Right cardiac atrium (tissue), 5 donors: ENCODE measurements around the gene C3orf62. TPM values are rescaled to one million over a fixed set of nuclear protein-coding genes. Genes with fewer than 3 reads are reported as not detected.

Source experiments
- ATAC-seq, 2 donors: fragments of 200-7000 bp; cut with Tn5 transposase; one replicate each; pipeline versions ENCODE4 v1.8.0 to v1.9.1; 2020; ENCODE audit warnings: moderate library complexity in 2 of 2, mild to moderate bottlenecking in 1 of 2
- DNase-seq, 3 donors: peaks; one replicate each; pipeline ENCODE4 v3.0.0-alpha.2; 2020
- H3K27ac ChIP-seq: one replicate; pipeline ENCODE4 v1.5.1; 2013; ENCODE audit warnings: mild to moderate bottlenecking, low read length, control low read depth, moderate library complexity
- H3K27me3 ChIP-seq: one replicate; pipeline ENCODE4 v1.6.1; 2013; ENCODE audit not compliant: control insufficient read depth, insufficient read depth
- H3K4me1 ChIP-seq: one replicate; pipeline ENCODE4 v1.6.1; 2013; ENCODE audit warnings: low read length; ENCODE audit not compliant: control insufficient read depth, insufficient read depth
- H3K4me3 ChIP-seq: one replicate; pipeline ENCODE4 v1.5.1; 2013; ENCODE audit warnings: low read length, control low read depth
- H3K9me3 ChIP-seq: one replicate; pipeline ENCODE4 v1.6.1; 2013; ENCODE audit warnings: low read length; ENCODE audit not compliant: control insufficient read depth
- WGBS: extraction: QIAGEN DNeasy Blood & Tissue Kit; methylation state at CpG from one replicate; pipeline ENCODE4 v1.1.7; 2013; 5-methylcytosine and 5-hydroxymethylcytosine counted together
- intact Hi-C, 4 donors: fragments of 100-400 bp; cut with DNase I; formaldehyde crosslinking; loops; one replicate each; pipeline versions ENCODE4 v1.11.0 to v1.14.0; 2022 to 2023
- polyA plus RNA-seq: library from polyadenylated mRNA; stranded (reverse); fragments of 200-250 nt; gene quantifications from one replicate; pipeline ENCODE4 v1.2.3, GENCODE V29; 2013
- total RNA-seq, 4 donors: library from RNA; stranded (reverse); fragmentation: NEBNext Ultra II Directional; extraction: Animal tissue kit (Norgen Biotek cat#: 25700); gene quantifications; one replicate each; pipeline ENCODE4 v1.2.1, GENCODE V29; 2021
- donor health status: healthy with polysubstance abuse.
- donor health status: DM: no; HTN: yes; CAD: no.
- donor health status: DM: no; HTN: no; CAD: no.
- donor health status: DM: no; HTN: yes; CAD: no; lungs with severe emphysema.
- donor health status: DM: yes; HTN: yes; CAD: no.

Gene C3orf62
- total and polyA plus RNA-seq, 5 donors, result 3.2 to 3.9 (median 3.4) TPM

DNA sequence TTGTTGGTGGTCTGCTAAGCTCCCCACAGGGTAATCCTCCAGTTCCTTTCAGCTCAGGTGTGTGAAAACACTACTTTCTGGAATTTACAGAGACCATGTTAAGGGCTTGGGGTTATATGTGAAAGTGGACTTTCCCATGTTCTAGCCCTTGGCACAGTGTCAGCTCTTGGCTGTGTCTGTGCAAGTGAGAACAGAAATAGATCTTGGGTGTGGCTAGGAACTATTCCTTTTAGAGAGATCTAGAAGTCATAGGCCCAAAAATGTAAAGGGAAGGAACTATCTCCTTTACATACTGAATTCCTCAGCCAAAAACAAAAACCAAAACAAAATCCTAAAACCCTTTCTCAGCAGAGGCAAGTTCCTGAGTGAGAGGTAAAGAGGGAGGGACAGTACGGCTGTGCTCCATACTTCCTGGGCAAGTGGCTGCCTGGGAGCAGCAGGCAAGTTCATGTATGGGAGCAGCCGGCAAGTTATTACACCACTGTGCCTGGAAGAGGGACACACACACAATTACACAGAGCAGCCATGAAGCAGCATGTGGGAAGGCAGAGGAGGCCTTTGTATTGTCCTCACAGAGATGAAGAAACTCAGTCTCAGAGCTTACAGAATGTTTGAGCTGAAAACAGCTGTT, 19.9 kb upstream of the C3orf62 start:
- WGBS, result 47% methylated on average over 2 of the region's 2 CpGs

GRCh38 chr3:49295489-49296058, 18.5 kb upstream of the C3orf62 start:
- intact Hi-C loops, result loop anchor here in 1 of 4 donors (10.0 kb wide), 1 partner anchor 149 kb away; no protein-coding TSS in a partner anchor
- Histone ChIP-seq H3K4me3 (no peak overlapping the region), H3K27ac (no peak overlapping the region), H3K9me3 (no peaks in the 10 kb centered on the region), H3K27me3 (no peaks in the 10 kb centered on the region), H3K4me1 (peaks cover 6% of the 10 kb centered on the region)
- ATAC-seq (peak in 1 of 2 donors; percentile 10), DNase-seq (peak in 1 of 3 donors; percentile 49)
- 72% methylated on average over 11 of the region's 11 CpGs for WGBS

More for the DNA sequence above, 19.9 kb upstream of the C3orf62 start:
- Histone ChIP-seq H3K4me1 (peaks cover 6% of the 10 kb centered on the region), H3K4me3 (no peak overlapping the region), H3K27ac (peak overlapping the region; percentile 92), H3K9me3 (no peaks in the 10 kb centered on the region), H3K27me3 (no peaks in the 10 kb centered on the region)
- DNase-seq, result peak; percentile 69 to 86 (median 76)
- ATAC-seq, result peak; percentile 81 to 88
- intact Hi-C loops, result loop anchor here in 1 of 4 donors (10.0 kb wide), 1 partner anchor 148 kb away; no protein-coding TSS in a partner anchor

GRCh38 chr3:49294343-49294742, 17.3 kb upstream of the C3orf62 start:
- Histone ChIP-seq H3K4me1 (peaks cover 6% of the 10 kb centered on the region), H3K27me3 (no peaks in the 10 kb centered on the region), H3K27ac (no peak overlapping the region), H3K9me3 (no peaks in the 10 kb centered on the region), H3K4me3 (no peak overlapping the region)
- DNase-seq, result peak in 1 of 3 donors; percentile 30
- 71% methylated on average over 8 of the region's 8 CpGs for WGBS
- intact Hi-C loops, result loop anchor here in 1 of 4 donors (10.0 kb wide), 1 partner anchor 150 kb away; no protein-coding TSS in a partner anchor
- ATAC-seq, result no peak

- Histone ChIP-seq H3K9me3 (no peaks in the 10 kb centered on the region), H3K4me3 (no peak overlapping the region), H3K27me3 (no peaks in the 10 kb centered on the region), H3K27ac (no peak overlapping the region), H3K4me1 (no peaks in the 10 kb centered on the region)
- intact Hi-C loops, result no loop called here
- ATAC-seq (no peak), DNase-seq (peak in 1 of 3 donors; percentile 17)
- WGBS, result 93% methylated on average over 6 of the region's 6 CpGs
Observed at GRCh38 chr3:49283997-49284396, 7.0 kb upstream of the C3orf62 start.

DNA sequence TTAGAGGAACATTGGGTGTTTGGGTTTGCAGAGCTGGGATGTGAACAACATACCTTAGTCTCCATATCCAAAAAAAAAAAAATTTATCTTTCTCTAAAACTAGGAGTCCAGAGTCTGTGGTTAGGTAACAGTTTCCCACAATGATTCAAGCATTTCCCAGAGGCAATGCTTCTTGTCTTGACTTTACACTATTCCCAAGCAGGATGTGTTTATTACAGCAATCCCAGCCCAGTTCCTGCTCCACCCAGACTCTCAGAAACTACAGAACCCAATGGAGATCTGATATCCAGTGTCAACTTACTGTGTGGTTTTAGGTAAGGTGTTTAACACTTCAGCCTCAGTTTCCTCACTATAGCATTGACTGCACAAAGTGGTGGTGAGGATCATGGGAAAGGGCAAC, 2.3 kb upstream of the C3orf62 start:
- no peak overlapping the region for H3K4me3 ChIP-seq
- peak in 1 of 2 donors; percentile 49 for ATAC-seq
- intact Hi-C loops, result loop anchor here in 2 of 4 donors (5.0 kb wide), 1 partner anchor 107 kb away; the partner anchor contains the start of gene KLHDC8B (in 2 of the 2)
- H3K9me3 ChIP-seq, result no peaks in the 10 kb centered on the region
- no peaks in the 10 kb centered on the region for H3K27me3 ChIP-seq
- H3K27ac ChIP-seq, result peak overlapping the region; percentile 72
- peak in 1 of 3 donors; percentile 41 for DNase-seq
- H3K4me1 ChIP-seq, result peaks cover 10% of the 10 kb centered on the region

DNA sequence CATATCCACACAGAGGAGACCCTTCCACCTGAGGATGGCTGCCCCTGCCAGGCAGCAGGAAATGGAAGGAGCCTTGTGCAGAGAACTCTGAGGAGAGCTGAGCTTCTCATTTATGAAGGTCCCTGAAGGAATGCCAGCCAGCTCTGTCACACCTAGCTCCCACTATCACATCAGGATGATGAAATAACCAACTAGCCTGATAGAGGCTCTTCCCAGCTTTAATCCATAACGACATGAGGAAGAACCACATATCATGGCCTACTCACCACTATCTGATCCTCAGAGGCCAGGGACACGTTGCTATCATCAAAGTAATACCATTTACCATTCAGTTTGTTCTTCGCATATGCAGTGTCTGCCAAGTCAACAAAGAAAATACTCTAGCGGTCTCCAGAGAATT, 1.5 kb upstream of the C3orf62 start:
- intact Hi-C loops, result loop anchor here in 2 of 4 donors (5.0 kb wide), 1 partner anchor 106 kb away; the partner anchor contains the start of gene KLHDC8B (in 2 of the 2)
- DNase-seq, result no peak
- Histone ChIP-seq H3K27ac (peak overlapping the region; percentile 83), H3K27me3 (no peaks in the 10 kb centered on the region), H3K4me3 (no peak overlapping the region), H3K4me1 (peaks cover 10% of the 10 kb centered on the region), H3K9me3 (no peaks in the 10 kb centered on the region)
- WGBS, result 33% methylated on average over 4 of the region's 4 CpGs
- ATAC-seq, result no peak

DNA sequence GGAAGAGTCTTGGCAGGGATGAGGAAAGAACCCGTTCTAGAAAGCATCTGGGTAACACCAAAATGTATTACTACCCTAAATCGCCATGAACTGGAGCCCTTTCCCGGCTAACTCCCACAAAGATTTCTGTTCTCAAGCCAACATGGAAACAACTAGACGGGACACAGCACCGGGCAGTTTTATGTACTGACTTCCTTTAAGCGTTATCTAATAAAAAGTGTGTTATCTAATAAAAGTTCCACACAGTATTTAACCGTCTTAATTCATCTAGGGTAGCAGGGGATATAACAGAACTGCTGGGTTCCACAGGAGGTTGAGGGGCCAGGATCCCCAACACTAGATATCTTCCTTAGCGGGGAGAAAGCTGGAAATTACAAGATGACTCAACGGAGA, 347 bp upstream of the C3orf62 start:
- Histone ChIP-seq H3K27ac (peak overlapping the region; percentile 75), H3K9me3 (no peaks in the 10 kb centered on the region), H3K4me1 (peaks cover 10% of the 10 kb centered on the region), H3K4me3 (peak overlapping the region; percentile 58), H3K27me3 (no peaks in the 10 kb centered on the region)
- peak; percentile 26 to 32 for ATAC-seq
- intact Hi-C loops, result loop anchor here in 3 of 4 donors (2.0 to 5.0 kb wide), 2 partner anchors 105 kb away; partner anchors contain the start of gene KLHDC8B (in 2 of the 3)
- DNase-seq, result no peak
- WGBS, result 16% methylated on average over 9 of the region's 9 CpGs

DNA sequence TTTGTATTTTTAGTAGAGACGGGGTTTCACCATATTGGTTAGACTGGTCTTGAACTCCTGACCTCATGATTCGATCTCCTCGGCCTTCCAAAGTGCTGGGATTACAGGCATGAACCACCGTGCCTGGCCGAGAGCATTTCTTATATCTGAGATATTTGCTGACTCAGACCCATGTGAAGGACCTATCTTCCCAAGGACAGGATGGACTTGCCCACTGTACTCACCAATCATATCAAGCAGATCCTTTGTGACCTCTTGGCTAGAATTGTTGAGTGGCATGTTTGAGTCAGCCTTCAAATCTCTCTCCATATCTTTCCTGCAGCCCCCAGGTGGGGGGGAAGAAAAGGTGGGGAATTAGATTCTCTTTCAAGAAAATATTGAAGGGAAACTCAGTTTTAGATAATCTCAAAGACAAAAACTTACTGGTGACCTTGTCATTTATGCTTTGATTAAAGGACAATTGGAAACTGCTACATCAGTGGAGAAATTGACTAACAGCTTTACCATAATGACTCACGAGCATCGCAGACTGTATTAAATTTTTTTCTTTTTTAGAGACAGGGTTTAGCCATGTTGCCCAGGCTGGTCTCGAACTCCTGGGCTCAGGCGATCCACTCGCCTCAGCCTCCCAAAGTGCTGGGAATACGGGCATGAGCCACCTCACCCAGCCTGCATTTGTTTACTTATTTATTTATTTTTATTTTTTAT, 3.1 kb downstream of the C3orf62 start:
- H3K4me3 ChIP-seq, result no peak overlapping the region
- H3K9me3 ChIP-seq, result no peaks in the 10 kb centered on the region
- H3K4me1 ChIP-seq, result peaks cover 10% of the 10 kb centered on the region
- no peak overlapping the region for H3K27ac ChIP-seq
- no peaks in the 10 kb centered on the region for H3K27me3 ChIP-seq
- intact Hi-C loops, result no loop called here
- 96% methylated on average over 11 of the region's 11 CpGs for WGBS
- no peak for DNase-seq
- ATAC-seq, result no peak

DNA sequence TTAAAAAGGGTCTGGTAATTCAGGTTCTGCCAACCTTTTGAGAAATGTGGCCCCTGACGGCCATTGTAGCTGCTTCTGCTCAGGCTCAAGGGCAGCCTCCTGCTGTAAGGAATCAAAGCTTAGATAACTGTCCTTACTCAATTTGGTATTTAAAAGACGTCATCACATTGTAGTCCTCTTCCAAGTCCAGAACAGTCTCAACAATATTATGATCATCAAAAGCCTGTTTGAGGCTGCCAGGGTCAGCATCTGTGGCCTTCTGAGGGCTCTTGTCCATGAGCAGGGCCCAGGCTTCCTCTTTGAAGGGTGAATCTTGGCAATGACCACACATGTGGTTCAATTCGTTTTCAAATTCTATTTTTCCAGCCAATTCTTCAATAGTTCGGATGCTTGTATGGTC, 6.0 kb downstream of the C3orf62 start:
- Histone ChIP-seq H3K27ac (no peak overlapping the region), H3K27me3 (no peaks in the 10 kb centered on the region), H3K4me1 (peaks cover 4% of the 10 kb centered on the region), H3K9me3 (no peaks in the 10 kb centered on the region), H3K4me3 (no peak overlapping the region)
- ATAC-seq, result no peak
- 76% methylated on average over 4 of the region's 4 CpGs for WGBS
- intact Hi-C loops, result no loop called here
- DNase-seq, result no peak

GRCh38 chr3:49270156-49270500, 6.9 kb downstream of the C3orf62 start:
- peaks cover 5% of the 10 kb centered on the region for H3K4me1 ChIP-seq
- H3K4me3 ChIP-seq, result no peak overlapping the region
- H3K27ac ChIP-seq, result no peak overlapping the region
- 97% methylated on average over 2 of the region's 2 CpGs for WGBS
- H3K27me3 ChIP-seq, result no peaks in the 10 kb centered on the region
- intact Hi-C loops, result no loop called here
- no peaks in the 10 kb centered on the region for H3K9me3 ChIP-seq
- no peak for DNase-seq
- no peak for ATAC-seq
